BLaER1 (cell line): ENCODE data around the gene DHX16.
A peak's percentile ranks its signal among the peaks of the same experiment; 100 is the strongest.
"Not testable (repeated sequence)": the region's sequence is repeated elsewhere in the genome, so short reads cannot be mapped to it uniquely, and the experiment has no call there.

Experiments used
- H3K27ac ChIP-seq: shearing (Covaris generic); formaldehyde crosslinking; 2 replicates; pipeline ENCODE4 v1.8.1; 2022
- H3K27me3 ChIP-seq: shearing (Covaris generic); formaldehyde crosslinking; 2 replicates; pipeline ENCODE4 v1.8.1; 2022
- H3K36me3 ChIP-seq: shearing (Covaris generic); formaldehyde crosslinking; 2 replicates; pipeline ENCODE4 v1.8.1; 2022
- H3K4me1 ChIP-seq: shearing (Covaris generic); formaldehyde crosslinking; 2 replicates; pipeline ENCODE4 v1.8.1; 2022
- H3K4me2 ChIP-seq: shearing (Covaris generic); formaldehyde crosslinking; 2 replicates; pipeline ENCODE4 v1.8.1; 2022
- H3K4me3 ChIP-seq: shearing (Covaris generic); formaldehyde crosslinking; 2 replicates; pipeline ENCODE4 v1.8.1; 2022
- H3K9ac ChIP-seq: shearing (Covaris generic); formaldehyde crosslinking; 2 replicates; pipeline ENCODE4 v1.8.1; 2022
- H3K9me3 ChIP-seq: shearing (Covaris generic); formaldehyde crosslinking; 2 replicates; pipeline ENCODE4 v1.8.1; 2022
- H4K20me1 ChIP-seq: shearing (Covaris generic); formaldehyde crosslinking; 2 replicates; pipeline ENCODE4 v1.8.1; 2022
- Cebpa-rat ChIP-seq: shearing (Covaris generic); IDR thresholded peaks from 2 replicates; pipeline ENCODE4 v1.8.1; 2022

Gene DHX16

GRCh38 chr6:30672445-30673253 is at the start of gene DHX16:
Gene DHX16, minus strand, starts transcription at chr6:30673006. Its CDS starts 165 bp downstream, at chr6:30672841.
- H3K4me2 ChIP-seq, result peak within 1 kb of the TSS; percentile 93
- no peak for TF ChIP-seq Cebpa-rat
- peaks cover 55% of the 10 kb centered on the region for H3K36me3 ChIP-seq
- H3K9me3 ChIP-seq, result no peaks in the 10 kb centered on the region
- peak within 1 kb of the TSS; percentile 65 for H3K27ac ChIP-seq
- H3K9ac ChIP-seq, result peak within 1 kb of the TSS; percentile 86
- H3K27me3 ChIP-seq, result no peaks in the 10 kb centered on the region
- peaks cover 61% of the 10 kb centered on the region for H3K4me1 ChIP-seq
- peaks cover 29% of the 10 kb centered on the region for H4K20me1 ChIP-seq
- peak within 1 kb of the TSS; percentile 84 for H3K4me3 ChIP-seq

- Histone ChIP-seq H3K27ac (peak overlapping the region; percentile 92), H4K20me1 (peaks cover 57% of the 10 kb centered on the region), H3K4me2 (peak overlapping the region; percentile 89), H3K36me3 (peaks cover 55% of the 10 kb centered on the region), H3K9ac (peak overlapping the region; percentile 100), H3K4me1 (peaks cover 54% of the 10 kb centered on the region), H3K4me3 (peak overlapping the region; percentile 94)
- not testable (repeated sequence) for H3K9me3 ChIP-seq, H3K27me3 ChIP-seq
These were observed 49.1 kb upstream of the DHX16 start for GRCh38 chr6:30722025-30722279.

- Histone ChIP-seq H4K20me1 (peaks cover 51% of the 10 kb centered on the region), H3K36me3 (peaks cover 49% of the 10 kb centered on the region), H3K27ac (peak overlapping the region; percentile 98), H3K4me2 (peak overlapping the region; percentile 89), H3K27me3 (no peaks in the 10 kb centered on the region), H3K9me3 (no peaks in the 10 kb centered on the region), H3K9ac (peak overlapping the region; percentile 100), H3K4me1 (peaks cover 59% of the 10 kb centered on the region), H3K4me3 (peak overlapping the region; percentile 94)
- TF ChIP-seq Cebpa-rat, result no peak
These were observed 48.6 kb upstream of the DHX16 start for GRCh38 chr6:30721198-30722024.

GRCh38 chr6:30720738-30721197 is 48.0 kb upstream of the DHX16 start:
- Histone ChIP-seq H3K4me2 (peak overlapping the region; percentile 21; the same call in 1 of the 2 replicates), H3K4me1 (peaks cover 62% of the 10 kb centered on the region), H3K27me3 (no peaks in the 10 kb centered on the region), H3K9ac (peak overlapping the region; percentile 100), H3K4me3 (peak overlapping the region; percentile 94), H3K9me3 (no peaks in the 10 kb centered on the region), H3K27ac (peak overlapping the region; percentile 98), H4K20me1 (peaks cover 45% of the 10 kb centered on the region), H3K36me3 (peaks cover 44% of the 10 kb centered on the region)
- no peak for TF ChIP-seq Cebpa-rat

GRCh38 chr6:30719791-30720737 is 47.3 kb upstream of the DHX16 start, which contains the start of gene TUBB:
Gene TUBB, plus strand, starts transcription at chr6:30720352. Its CDS starts 155 bp downstream, at chr6:30720507.
- Histone ChIP-seq H3K4me1 (peaks cover 62% of the 10 kb centered on the region), H3K27me3 (no peaks in the 10 kb centered on the region), H3K9ac (peak within 1 kb of the TSS; percentile 100), H3K4me3 (peak within 1 kb of the TSS; percentile 94), H3K36me3 (peaks cover 40% of the 10 kb centered on the region), H3K27ac (peak within 1 kb of the TSS; percentile 98), H3K4me2 (peak within 1 kb of the TSS; percentile 89), H4K20me1 (peaks cover 38% of the 10 kb centered on the region), H3K9me3 (no peaks in the 10 kb centered on the region)
- peak; percentile 78 for TF ChIP-seq Cebpa-rat

GRCh38 chr6:30719356-30719755 is 46.5 kb upstream of the DHX16 start:
- H3K27ac ChIP-seq, result peak overlapping the region; percentile 98
- TF ChIP-seq Cebpa-rat, result no peak
- H3K36me3 ChIP-seq, result peaks cover 40% of the 10 kb centered on the region
- H3K4me3 ChIP-seq, result peak overlapping the region; percentile 94
- peaks cover 61% of the 10 kb centered on the region for H3K4me1 ChIP-seq
- peak overlapping the region; percentile 89 for H3K4me2 ChIP-seq
- H4K20me1 ChIP-seq, result peaks cover 31% of the 10 kb centered on the region
- H3K9me3 ChIP-seq, result no peaks in the 10 kb centered on the region
- H3K9ac ChIP-seq, result peak overlapping the region; percentile 100
- no peaks in the 10 kb centered on the region for H3K27me3 ChIP-seq

- Histone ChIP-seq H3K4me3 (peak overlapping the region; percentile 94), H3K27ac (peak overlapping the region; percentile 98), H4K20me1 (peaks cover 18% of the 10 kb centered on the region), H3K9ac (peak overlapping the region; percentile 100), H3K4me1 (peaks cover 61% of the 10 kb centered on the region), H3K4me2 (peak overlapping the region; percentile 89), H3K36me3 (peaks cover 40% of the 10 kb centered on the region)
- H3K9me3 ChIP-seq, H3K27me3 ChIP-seq: not testable (repeated sequence)
These were observed 45.3 kb upstream of the DHX16 start for GRCh38 chr6:30717845-30718720.

- peaks cover 65% of the 10 kb centered on the region for H3K4me1 ChIP-seq
- TF ChIP-seq Cebpa-rat, result no peak
- peaks cover 40% of the 10 kb centered on the region for H3K36me3 ChIP-seq
- peak within 1 kb of the TSS; percentile 99 for H3K27ac ChIP-seq
- peak within 1 kb of the TSS; percentile 94 for H3K4me3 ChIP-seq
- peak within 1 kb of the TSS; percentile 97 for H3K4me2 ChIP-seq
- H4K20me1 ChIP-seq, result peaks cover 10% of the 10 kb centered on the region
- H3K9me3 ChIP-seq, result no peaks in the 10 kb centered on the region
- peak within 1 kb of the TSS; percentile 100 for H3K9ac ChIP-seq
- H3K27me3 ChIP-seq, result no peaks in the 10 kb centered on the region
These were observed 44.5 kb upstream of the DHX16 start, which contains the start of gene MDC1 for GRCh38 chr6:30717129-30717844. Gene MDC1, minus strand, starts transcription at chr6:30717281. Its CDS starts 2,106 bp downstream, at chr6:30715175.
